ENCODE results near the gene SH2D7.

SH2D7 gene

GRCh38 chr15:78093242-78094020 lies 1.1 kb downstream of the SH2D7 start:
- Histone ChIP-seq H3K27ac (peak overlapping the region in 1 of 2 donors; percentile 35), H3K4me3 (no peak overlapping the region)
- no peak for TF ChIP-seq CTCF (IDR thresholded peaks at IDR 0.05)
- no peak for DNase-seq (ENCODE audit: low spot score)

- H3K4me3 ChIP-seq, result no peak overlapping the region
- no peak for TF ChIP-seq CTCF (IDR thresholded peaks at IDR 0.05)
- peak; percentile 63 for DNase-seq (ENCODE audit: low spot score)
- H3K27ac ChIP-seq, result no peak overlapping the region
These were observed 5.3 kb downstream of the SH2D7 start for GRCh38 chr15:78097667-78098066.

- DNase-seq (ENCODE audit: low spot score), result no peak
- no peak for TF ChIP-seq CTCF (IDR thresholded peaks at IDR 0.05)
- no peak overlapping the region for H3K27ac ChIP-seq
- H3K4me3 ChIP-seq, result no peak overlapping the region
These were observed 5.9 kb downstream of the SH2D7 start for GRCh38 chr15:78098131-78098755.

GRCh38 chr15:78100886-78101285 lies 8.5 kb downstream of the SH2D7 start:
- H3K27ac ChIP-seq, result no peak overlapping the region
- no peak for TF ChIP-seq CTCF (IDR thresholded peaks at IDR 0.05)
- no peak overlapping the region for H3K4me3 ChIP-seq
- DNase-seq (ENCODE audit: low spot score), result no peak

GRCh38 chr15:78101423-78102105 lies 9.2 kb downstream of the SH2D7 start:
- no peak overlapping the region for H3K4me3 ChIP-seq
- DNase-seq (ENCODE audit: low spot score), result no peak
- no peak for TF ChIP-seq CTCF (IDR thresholded peaks at IDR 0.05)
- H3K27ac ChIP-seq, result no peak overlapping the region

- no peak for DNase-seq (ENCODE audit: low spot score)
- no peak overlapping the region for H3K27ac ChIP-seq
- TF ChIP-seq CTCF (IDR thresholded peaks at IDR 0.05), result no peak
- no peak overlapping the region for H3K4me3 ChIP-seq
These were observed 9.8 kb downstream of the SH2D7 start for GRCh38 chr15:78102211-78102610.
